Psoas muscle (tissue), 8 donors: ENCODE measurements around the gene TNFSF13. TPM values are rescaled to one million over a fixed set of nuclear protein-coding genes. Genes with fewer than 3 reads are reported as not detected.
A peak's percentile ranks its signal among the peaks of the same experiment; 100 is the strongest.

ENCODE experiments used
- ATAC-seq, 4 donors: fragments of 200-7000 bp; cut with Tn5 transposase; one replicate each; pipeline ENCODE4 v1.9.1; 2020; ENCODE audit warnings: moderate library complexity in 3 of 4, mild to moderate bottlenecking in 2 of 4
- DNase-seq, 2 donors: peaks; one replicate each; pipeline ENCODE4 v3.0.0-alpha.2; 2020
- H3K27ac ChIP-seq: fragments of 200-600 bp; one replicate; pipeline ENCODE4 v1.8.0; 2022
- H3K27me3 ChIP-seq, 3 donors: fragments of 200-600 bp in 1 of 3; one replicate each; pipeline versions ENCODE4 v1.6.1 to v1.8.0; 2013 to 2022; ENCODE audit warnings: low read length in 2 of 3, mild to moderate bottlenecking in 2 of 3, moderate library complexity in 1 of 3; ENCODE audit not compliant: insufficient read depth in 3 of 3
- H3K36me3 ChIP-seq, 2 donors: fragments of 200-600 bp in 1 of 2; one replicate each; pipeline versions ENCODE4 v1.6.1 to v1.8.0; 2013 to 2022; ENCODE audit warnings: low read depth in 1 of 2, mild to moderate bottlenecking in 1 of 2, moderate library complexity in 1 of 2; ENCODE audit not compliant: insufficient read depth in 1 of 2
- H3K4me1 ChIP-seq: fragments of 200-600 bp; one replicate; pipeline ENCODE4 v1.8.0; 2022
- H3K4me3 ChIP-seq: fragments of 200-600 bp; one replicate; pipeline ENCODE4 v1.8.0; 2022; ENCODE audit warnings: mild to moderate bottlenecking
- H3K9me3 ChIP-seq: fragments of 200-600 bp; one replicate; pipeline ENCODE4 v1.8.0; 2022
- WGBS, 3 donors: extraction: QIAGEN DNeasy Blood & Tissue Kit; methylation state at CpG; one replicate each; pipeline versions ENCODE4 v1.1.6 to v1.1.7; 2013; 5-methylcytosine and 5-hydroxymethylcytosine counted together
- intact Hi-C, 2 donors: fragments of 100-400 bp; cut with DNase I; formaldehyde crosslinking; loops; one replicate each; pipeline versions ENCODE4 v1.11.0 to v1.14.2; 2022
- long read RNA-seq, 2 donors: library from polyadenylated mRNA; unstranded; transcript quantifications; one replicate each; pipeline ENCODE4 v2.0.0, GENCODE V29; 2021
- polyA plus RNA-seq, 3 donors: library from polyadenylated mRNA; stranded (reverse); fragments of 200-250 nt; gene quantifications; one replicate each; pipeline ENCODE4 v1.2.3, GENCODE V29; 2013
- total RNA-seq, 4 donors: library from RNA; stranded (reverse); fragmentation: NEBNext Ultra II Directional in 2 of 4; extraction: Animal tissue kit (Norgen Biotek cat#: 25700) in 2 of 4; gene quantifications; one replicate each; pipeline versions ENCODE4 v1.2.1 to v1.2.4, GENCODE V29; 2021 to 2023
- TF ChIP-seq, protein P1 (sequence below): fragments of 200-600 bp; IDR thresholded peaks from one replicate; pipeline ENCODE4 v1.8.0; 2022; ENCODE audit warnings: antibody characterized with exemption
- donor health status: healthy with polysubstance abuse.
- donor health status: DM: no; HTN: no; CAD: no; lungs with moderate emphysema.
- donor health status: Bipolar disorder and iron deficiency.
- donor health status: healthy.
- donor health status: DM: yes; HTN: yes; CAD: no.
- donor health status: DM: no; HTN: no; CAD: no.
- donor health status: DM: no; HTN: no; CAD: no.
- donor health status: DM: yes; HTN: yes; CAD: no.

TNFSF13 gene, protein sequence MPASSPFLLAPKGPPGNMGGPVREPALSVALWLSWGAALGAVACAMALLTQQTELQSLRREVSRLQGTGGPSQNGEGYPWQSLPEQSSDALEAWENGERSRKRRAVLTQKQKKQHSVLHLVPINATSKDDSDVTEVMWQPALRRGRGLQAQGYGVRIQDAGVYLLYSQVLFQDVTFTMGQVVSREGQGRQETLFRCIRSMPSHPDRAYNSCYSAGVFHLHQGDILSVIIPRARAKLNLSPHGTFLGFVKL
- 1 to 10 TPM; 4.0 to 5.4 (median 4.5) TPM for total RNA-seq
- 1 to 10 TPM; 2.8 to 4.3 (median 3.1) TPM for polyA plus RNA-seq
- long read RNA-seq, donor 1, partial matches to known transcripts = 0 of 4 reads
- long read RNA-seq, donor 1, other reads (novel, unspliced or antisense) = 2 of 4 reads
- long read RNA-seq, donor 2, partial matches to known transcripts = 0 of 4 reads
- long read RNA-seq, donor 2, other reads (novel, unspliced or antisense) = 1 of 4 reads

DNA sequence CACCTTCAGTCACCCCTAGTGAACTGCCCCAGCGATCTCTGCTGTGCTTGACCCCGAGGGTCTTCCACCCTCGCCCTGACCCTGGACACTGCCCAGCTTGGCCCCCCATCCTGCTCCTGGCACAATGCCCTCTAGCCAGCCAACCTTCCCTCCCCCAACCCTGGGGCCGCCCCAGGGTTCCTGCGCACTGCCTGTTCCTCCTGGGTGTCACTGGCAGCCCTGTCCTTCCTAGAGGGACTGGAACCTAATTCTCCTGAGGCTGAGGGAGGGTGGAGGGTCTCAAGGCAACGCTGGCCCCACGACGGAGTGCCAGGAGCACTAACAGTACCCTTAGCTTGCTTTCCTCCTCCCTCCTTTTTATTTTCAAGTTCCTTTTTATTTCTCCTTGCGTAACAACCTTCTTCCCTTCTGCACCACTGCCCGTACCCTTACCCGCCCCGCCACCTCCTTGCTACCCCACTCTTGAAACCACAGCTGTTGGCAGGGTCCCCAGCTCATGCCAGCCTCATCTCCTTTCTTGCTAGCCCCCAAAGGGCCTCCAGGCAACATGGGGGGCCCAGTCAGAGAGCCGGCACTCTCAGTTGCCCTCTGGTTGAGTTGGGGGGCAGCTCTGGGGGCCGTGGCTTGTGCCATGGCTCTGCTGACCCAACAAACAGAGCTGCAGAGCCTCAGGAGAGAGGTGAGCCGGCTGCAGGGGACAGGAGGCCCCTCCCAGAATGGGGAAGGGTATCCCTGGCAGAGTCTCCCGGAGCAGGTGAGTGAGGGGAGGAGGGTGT lies at the start of gene TNFSF13:
Gene TNFSF13 (plus strand): TSS at position 207 of the 776 bp plus-strand sequence. CDS start 290 bp downstream, at position 497.
- Histone ChIP-seq H3K27me3 (no peaks in the 10 kb centered on the region), H3K4me3 (peak within 1 kb of the TSS; percentile 96), H3K36me3 (peaks cover 0 to 8% of the 10 kb centered on the region in 2 donors), H3K27ac (peak within 1 kb of the TSS; percentile 94), H3K4me1 (peaks cover 41% of the 10 kb centered on the region), H3K9me3 (no peaks in the 10 kb centered on the region)
- TF ChIP-seq, protein P1, sequence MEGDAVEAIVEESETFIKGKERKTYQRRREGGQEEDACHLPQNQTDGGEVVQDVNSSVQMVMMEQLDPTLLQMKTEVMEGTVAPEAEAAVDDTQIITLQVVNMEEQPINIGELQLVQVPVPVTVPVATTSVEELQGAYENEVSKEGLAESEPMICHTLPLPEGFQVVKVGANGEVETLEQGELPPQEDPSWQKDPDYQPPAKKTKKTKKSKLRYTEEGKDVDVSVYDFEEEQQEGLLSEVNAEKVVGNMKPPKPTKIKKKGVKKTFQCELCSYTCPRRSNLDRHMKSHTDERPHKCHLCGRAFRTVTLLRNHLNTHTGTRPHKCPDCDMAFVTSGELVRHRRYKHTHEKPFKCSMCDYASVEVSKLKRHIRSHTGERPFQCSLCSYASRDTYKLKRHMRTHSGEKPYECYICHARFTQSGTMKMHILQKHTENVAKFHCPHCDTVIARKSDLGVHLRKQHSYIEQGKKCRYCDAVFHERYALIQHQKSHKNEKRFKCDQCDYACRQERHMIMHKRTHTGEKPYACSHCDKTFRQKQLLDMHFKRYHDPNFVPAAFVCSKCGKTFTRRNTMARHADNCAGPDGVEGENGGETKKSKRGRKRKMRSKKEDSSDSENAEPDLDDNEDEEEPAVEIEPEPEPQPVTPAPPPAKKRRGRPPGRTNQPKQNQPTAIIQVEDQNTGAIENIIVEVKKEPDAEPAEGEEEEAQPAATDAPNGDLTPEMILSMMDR = no peak
- DNase-seq (peak; percentile 60 to 75), ATAC-seq (no peak)
- 41 to 47% (median 43%) methylated on average over 16 of the region's 16 CpGs for WGBS, 3 donors
- intact Hi-C loops = loop anchor here in 1 of 2 donors (2.0 kb wide), 1 partner anchor 204 kb away; the partner anchor contains the start of gene TMEM95

DNA sequence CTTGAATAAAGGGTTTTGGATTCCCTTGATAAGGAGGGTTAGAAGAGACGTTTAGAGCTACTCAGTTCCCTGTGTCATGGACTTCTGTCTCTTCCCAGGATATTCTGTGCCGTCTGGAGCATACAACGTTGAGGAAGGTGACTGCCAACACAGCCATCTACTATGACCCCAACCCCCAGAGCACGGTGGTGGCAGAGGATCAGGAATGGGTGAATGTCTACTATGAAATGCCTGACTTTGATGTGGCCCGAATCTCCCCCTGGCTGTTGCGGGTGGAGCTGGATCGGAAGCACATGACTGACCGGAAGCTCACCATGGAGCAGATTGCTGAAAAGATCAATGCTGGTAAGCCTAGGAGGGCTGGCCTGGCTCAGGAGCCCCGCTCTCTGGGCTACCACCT lies 49.7 kb upstream of the TNFSF13 start:
- no peak for ATAC-seq
- peaks cover 4 to 99% of the 10 kb centered on the region in 2 donors for H3K36me3 ChIP-seq
- H3K27ac ChIP-seq = no peak overlapping the region
- no peaks in the 10 kb centered on the region for H3K9me3 ChIP-seq
- TF ChIP-seq, protein P1 = no peak
- no peaks in the 10 kb centered on the region for H3K4me1 ChIP-seq
- H3K27me3 ChIP-seq = no peaks in the 10 kb centered on the region
- WGBS, 3 donors = 87 to 92% (median 88%) methylated on average over 9 of the region's 9 CpGs
- intact Hi-C loops = no loop called here
- DNase-seq = no peak
- no peak overlapping the region for H3K4me3 ChIP-seq

DNA sequence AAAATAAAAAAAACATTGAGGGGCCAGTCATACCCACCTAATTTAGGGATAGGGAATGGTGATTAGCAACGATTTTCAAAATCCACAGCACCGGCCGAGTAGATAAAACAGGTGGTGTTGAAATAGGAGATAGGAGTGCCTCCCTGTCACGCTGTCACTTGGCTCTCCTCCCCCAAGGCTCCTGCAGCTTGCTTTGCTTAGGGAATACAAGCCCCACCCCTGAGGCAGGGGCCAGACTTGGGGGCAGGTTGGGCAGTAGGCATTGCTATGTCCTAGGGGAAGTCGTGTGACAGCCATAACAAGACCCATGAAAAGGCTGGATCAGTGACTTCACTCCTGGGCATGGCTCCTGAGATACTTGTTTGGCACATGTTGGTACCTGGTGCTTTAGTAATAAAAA lies 48.6 kb upstream of the TNFSF13 start:
- Histone ChIP-seq H3K36me3 (peaks cover 4 to 96% of the 10 kb centered on the region in 2 donors), H3K9me3 (no peaks in the 10 kb centered on the region), H3K4me3 (no peak overlapping the region), H3K4me1 (no peaks in the 10 kb centered on the region), H3K27ac (peak overlapping the region; percentile 36), H3K27me3 (no peaks in the 10 kb centered on the region)
- peak; percentile 35 to 74 (median 60) for ATAC-seq
- TF ChIP-seq, protein P1 = no peak
- 28 to 45% (median 34%) methylated on average over 5 of the region's 5 CpGs for WGBS, 3 donors
- no peak for DNase-seq
- intact Hi-C loops = loop anchor here in 1 of 2 donors (5.0 kb wide), 1 partner anchor 52 kb away; the partner anchor contains the start of gene SENP3

DNA sequence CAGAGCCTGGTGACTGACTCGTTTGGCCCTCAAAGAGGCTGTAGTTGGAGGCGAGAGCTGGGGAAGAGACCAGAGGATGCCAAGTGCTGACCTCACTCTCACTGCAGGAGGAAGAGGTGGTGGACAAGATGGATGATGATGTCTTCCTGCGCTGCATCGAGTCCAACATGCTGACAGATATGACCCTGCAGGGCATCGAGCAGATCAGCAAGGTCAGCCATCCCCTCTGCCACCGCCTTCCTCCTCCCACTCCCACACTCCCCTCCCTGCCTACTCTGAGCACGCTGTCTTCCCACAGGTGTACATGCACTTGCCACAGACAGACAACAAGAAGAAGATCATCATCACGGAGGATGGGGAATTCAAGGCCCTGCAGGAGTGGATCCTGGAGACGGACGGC lies 47.4 kb upstream of the TNFSF13 start:
- TF ChIP-seq, protein P1 = no peak
- 79 to 83% (median 81%) methylated on average over 10 of the region's 10 CpGs for WGBS, 3 donors

More for the DNA sequence above, 47.4 kb upstream of the TNFSF13 start:
- H3K4me3 ChIP-seq = no peak overlapping the region
- DNase-seq (no peak), ATAC-seq (no peak)
- no peaks in the 10 kb centered on the region for H3K4me1 ChIP-seq
- no peaks in the 10 kb centered on the region for H3K27me3 ChIP-seq
- intact Hi-C loops = loop anchor here in 1 of 2 donors (5.0 kb wide), 1 partner anchor 51 kb away; the partner anchor contains the start of gene SENP3
- H3K9me3 ChIP-seq = no peaks in the 10 kb centered on the region
- H3K27ac ChIP-seq = no peak overlapping the region
- H3K36me3 ChIP-seq = peaks cover 4 to 85% of the 10 kb centered on the region in 2 donors
